ENCODE results near the gene MAST3. TPM values are rescaled to one million over a fixed set of nuclear protein-coding genes. Genes with fewer than 3 reads are reported as not detected.

MAST3 gene
- total and polyA plus RNA-seq, 2 donors (not counting 1 experiment from before 2014, with no cell fraction given), result 43.5 to 85.5 TPM

DNA sequence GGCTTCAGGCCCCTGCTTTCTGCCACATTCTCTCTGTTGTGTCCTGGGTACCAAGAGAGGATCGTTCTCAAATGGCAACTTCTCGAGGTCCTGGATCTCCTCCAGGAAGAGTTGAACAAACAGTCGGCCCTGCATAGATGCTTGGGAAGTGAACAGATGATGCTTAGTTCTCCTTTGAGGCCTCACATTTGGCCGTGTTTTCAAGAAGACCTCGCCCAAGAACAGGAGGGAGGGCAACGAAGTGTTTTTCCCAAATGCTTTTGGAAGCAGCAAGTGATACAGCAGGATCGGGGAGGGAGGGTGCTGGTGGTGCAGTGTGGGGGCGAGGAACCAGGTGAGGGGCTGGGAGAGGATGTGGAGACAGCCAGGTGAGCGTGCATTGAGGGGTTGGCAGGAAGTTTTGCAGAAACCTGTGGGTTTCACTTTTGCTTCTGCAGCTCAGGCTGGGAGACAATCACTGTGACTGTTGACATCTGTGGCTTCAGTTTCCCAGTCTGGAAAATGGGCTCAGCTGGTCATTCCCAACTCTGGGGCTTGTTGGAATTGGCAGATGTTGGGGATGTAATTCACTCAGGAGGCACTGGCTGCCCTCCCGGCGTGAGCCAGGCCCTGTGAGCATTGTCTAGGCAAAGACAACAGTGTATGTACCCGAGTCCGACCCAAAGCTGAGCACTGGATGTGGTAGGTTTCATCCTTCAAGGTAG lies 21.6 kb downstream of the MAST3 start:
- no peaks in the 10 kb centered on the region for H3K27me3 Mint-ChIP-seq
- Histone ChIP-seq H3K4me1 (ENCODE audit: control insufficient read depth in 2 of 2, insufficient read depth in 2 of 2, low read length in 2 of 2) (peaks cover 28 to 32% of the 10 kb centered on the region in 2 donors), H3K79me2 (ENCODE audit: control insufficient read depth, insufficient read depth, low read length) (peaks cover 89% of the 10 kb centered on the region), H3K9ac (ENCODE audit: low read length) (peak overlapping the region; percentile 66), H3K27me3 (replicated peaks in 1 of 4; ENCODE audit: control extremely low read depth in 1 of 4, control insufficient read depth in 3 of 4, insufficient read depth in 4 of 4, low read length in 3 of 4) (no peaks in the 10 kb centered on the region), H3K4me3 (ENCODE audit: control extremely low read depth in 1 of 5, extremely low read depth in 1 of 5, insufficient read depth in 1 of 5, low read depth in 2 of 5, low read length in 4 of 5) (peak overlapping the region in 4 of 5 experiments; percentile 64 to 71 (median 66)), H4K20me1 (ENCODE audit: control insufficient read depth, insufficient read depth, low read length, poor library complexity, severe bottlenecking) (peaks cover 81% of the 10 kb centered on the region), H3K9me3 (ENCODE audit: control extremely low read depth in 1 of 3, control insufficient read depth in 2 of 3, insufficient read depth in 1 of 3, low read length in 2 of 3) (no peaks in the 10 kb centered on the region), H3K27ac (ENCODE audit: low read length in 2 of 2) (peak overlapping the region; percentile 47 to 69), H3K4me2 (replicated peaks; ENCODE audit: low read depth, low read length, poor library complexity, severe bottlenecking) (peak overlapping the region; percentile 90), H3K36me3 (replicated peaks in 1 of 2; ENCODE audit: control extremely low read depth in 1 of 2, control insufficient read depth in 1 of 2, extremely low read depth in 1 of 2, insufficient read depth in 2 of 2, low read length in 1 of 2) (peaks cover 2 to 44% of the 10 kb centered on the region in 2 experiments), H2AFZ (ENCODE audit: insufficient read depth, low read depth, low read length, poor library complexity, severe bottlenecking) (peak overlapping the region; percentile 36)
- TF ChIP-seq EZH2 (IDR thresholded peaks at IDR 0.05; ENCODE audit: borderline replicate concordance, insufficient read depth, low read depth, low read length, poor library complexity, severe bottlenecking) (no peak), CTCF (IDR thresholded peaks at IDR 0.05) (no peak)
- peak overlapping the region; percentile 86 for H3K4me3 Mint-ChIP-seq
- no peak for ATAC-seq (ENCODE audit: low read depth)
- H3K9me3 Mint-ChIP-seq (ENCODE audit: insufficient read depth), result no peaks in the 10 kb centered on the region
- peak overlapping the region; percentile 90 for H3K27ac Mint-ChIP-seq
- intact Hi-C loops (cut with micrococcal nuclease), result no loop called here
- WGBS (ENCODE audit: insufficient coverage), result 27% methylated on average over 13 of the region's 13 CpGs
- ChIA-PET POLR2A (interaction anchor here (1.3 to 2.7 kb wide), 6 partner anchors 10 to 119 kb away, joined by 3 to 10 read pairs (median 6); partner anchors contain the start of genes ARRDC2 and PIK3R2), CTCF (interaction anchor here (0.6 to 3.8 kb wide), 7 partner anchors 28 to 133 kb away, joined by 3 to 13 read pairs (median 3); partner anchors contain the start of genes ARRDC2 and PIK3R2)
- DNase-seq, result peak; percentile 70
- peaks cover 47% of the 10 kb centered on the region for H3K4me1 Mint-ChIP-seq

DNA sequence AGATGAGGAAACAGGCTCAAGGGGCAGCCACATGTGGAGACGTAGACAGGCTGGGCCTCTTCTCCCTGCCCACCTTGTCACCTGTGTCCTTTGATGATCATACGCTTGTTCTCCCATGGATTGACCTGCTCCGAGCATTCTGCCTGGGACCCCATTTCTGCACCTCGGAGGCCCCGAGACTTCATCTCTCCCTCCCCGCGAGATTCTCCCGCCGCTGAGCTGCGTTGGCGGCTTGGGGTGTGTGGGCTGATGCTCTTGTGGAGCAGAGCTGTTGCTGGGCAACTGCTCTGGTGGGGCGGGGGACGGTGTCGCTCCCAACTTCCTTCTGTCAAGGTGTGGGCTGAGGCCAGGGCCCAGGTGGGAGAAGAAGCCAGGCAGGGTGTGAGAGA lies 22.1 kb downstream of the MAST3 start:
- WGBS (ENCODE audit: insufficient coverage), result 84% methylated on average over 13 of the region's 14 CpGs
- Mint-ChIP-seq H3K27ac (peak overlapping the region; percentile 90), H3K4me3 (peak overlapping the region; percentile 64), H3K27me3 (no peaks in the 10 kb centered on the region), H3K4me1 (peaks cover 42% of the 10 kb centered on the region), H3K9me3 (ENCODE audit: insufficient read depth) (no peaks in the 10 kb centered on the region)
- peak overlapping the region; percentile 66 for H3K9ac ChIP-seq (ENCODE audit: low read length)
- no peak for ATAC-seq (ENCODE audit: low read depth)
- H3K27ac ChIP-seq (ENCODE audit: low read length in 2 of 2), result peak overlapping the region; percentile 36 to 42
- peak overlapping the region in 3 of 5 experiments; percentile 65 to 71 (median 66) for H3K4me3 ChIP-seq (ENCODE audit: control extremely low read depth in 1 of 5, extremely low read depth in 1 of 5, insufficient read depth in 1 of 5, low read depth in 2 of 5, low read length in 4 of 5)
- peaks cover 28 to 32% of the 10 kb centered on the region in 2 donors for H3K4me1 ChIP-seq (ENCODE audit: control insufficient read depth in 2 of 2, insufficient read depth in 2 of 2, low read length in 2 of 2)
- H3K79me2 ChIP-seq (ENCODE audit: control insufficient read depth, insufficient read depth, low read length), result peaks cover 89% of the 10 kb centered on the region
- no peaks in the 10 kb centered on the region for H3K27me3 ChIP-seq (replicated peaks in 1 of 4; ENCODE audit: control extremely low read depth in 1 of 4, control insufficient read depth in 3 of 4, insufficient read depth in 4 of 4, low read length in 3 of 4)
- peaks cover 2 to 45% of the 10 kb centered on the region in 2 experiments for H3K36me3 ChIP-seq (replicated peaks in 1 of 2; ENCODE audit: control extremely low read depth in 1 of 2, control insufficient read depth in 1 of 2, extremely low read depth in 1 of 2, insufficient read depth in 2 of 2, low read length in 1 of 2)
- H3K4me2 ChIP-seq (replicated peaks; ENCODE audit: low read depth, low read length, poor library complexity, severe bottlenecking), result peak overlapping the region; percentile 90
- no peaks in the 10 kb centered on the region for H3K9me3 ChIP-seq (ENCODE audit: control extremely low read depth in 1 of 3, control insufficient read depth in 2 of 3, insufficient read depth in 1 of 3, low read length in 2 of 3)
- intact Hi-C loops (cut with micrococcal nuclease), result no loop called here
- POLR2A ChIA-PET, result interaction anchor here (0.6 to 2.7 kb wide), 4 partner anchors 32 to 165 kb away, joined by 3 to 9 read pairs (median 6); partner anchors contain the start of genes ARRDC2 and PIK3R2
- no peak overlapping the region for H2AFZ ChIP-seq (ENCODE audit: insufficient read depth, low read depth, low read length, poor library complexity, severe bottlenecking)
- H4K20me1 ChIP-seq (ENCODE audit: control insufficient read depth, insufficient read depth, low read length, poor library complexity, severe bottlenecking), result peaks cover 80% of the 10 kb centered on the region
- CTCF ChIA-PET, result interaction anchor here (0.7 to 3.8 kb wide), 4 partner anchors 28 to 132 kb away, joined by 3 to 13 read pairs (median 5); partner anchors contain the start of gene PIK3R2
- no peak for TF ChIP-seq EZH2 (IDR thresholded peaks at IDR 0.05; ENCODE audit: borderline replicate concordance, insufficient read depth, low read depth, low read length, poor library complexity, severe bottlenecking)
- no peak for TF ChIP-seq CTCF (IDR thresholded peaks at IDR 0.05)
- no peak for DNase-seq
